GM12891 (cell line): ENCODE results near the gene MYLIP.

Experiments
- POLR2AphosphoS5 ChIP-seq: IDR thresholded peaks from 2 replicates; pipeline ENCODE4 v1.6.1; 2011; ENCODE audit warnings: low read depth, low read length, control low read depth
- TAF1 ChIP-seq: IDR thresholded peaks from 2 replicates; pipeline ENCODE4 v1.6.1; 2011; ENCODE audit warnings: low read depth, low read length, control low read depth

DNA sequence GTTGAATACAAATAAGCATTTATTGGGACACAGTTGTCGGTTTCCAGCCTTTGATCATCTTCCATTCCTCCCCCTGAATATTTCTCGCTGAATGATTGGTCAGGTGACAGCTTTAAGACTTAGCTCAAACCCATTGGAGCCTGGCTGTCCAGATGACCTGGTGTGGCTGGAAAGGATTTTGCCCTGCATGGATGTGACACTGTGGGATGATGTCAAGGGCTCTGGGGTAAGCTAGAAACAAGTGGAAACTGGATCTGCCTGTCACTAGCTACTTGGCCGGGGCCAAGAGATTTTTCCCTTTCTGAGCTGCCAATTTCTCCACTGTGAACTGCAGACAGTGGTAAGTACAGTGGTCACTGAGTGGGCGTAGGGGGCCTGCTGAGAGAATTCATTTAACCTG is 41.9 kb upstream of the MYLIP start:
- no peak for TF ChIP-seq TAF1
- TF ChIP-seq POLR2AphosphoS5 = no peak
